Measurements from ENCODE around the gene NUDT8. TPM values are rescaled to one million over a fixed set of nuclear protein-coding genes. Genes with fewer than 3 reads are reported as not detected.
"Not testable (repeated sequence)": the region's sequence is repeated elsewhere in the genome, so short reads cannot be mapped to it uniquely, and the experiment has no call there.

NUDT8 gene
- total and polyA plus RNA-seq, 10 of the 15 experiments (the other 5 are each of a cell fraction or from before 2014, with no cell fraction given), result 0.32 to 18.2 (median 9.8) TPM

GRCh38 chr11:67660752-67661151, 31.0 kb upstream of the NUDT8 start:
- POLR2A ChIA-PET; in situ Hi-C loops (cut with MboI); H3K9me3 ChIP-seq (replicated peaks; ENCODE audit: control insufficient read depth, insufficient read depth, low read length); H4K20me1 ChIP-seq (ENCODE audit: control insufficient read depth, insufficient read depth); ATAC-seq; H3K27me3 ChIP-seq (replicated peaks in 1 of 2; ENCODE audit: control insufficient read depth in 2 of 2, insufficient read depth in 2 of 2, low read length in 1 of 2); DNase-seq (ENCODE audit: low read depth, low spot score); BruUV-seq (replicated peaks); intact Hi-C loops (cut with micrococcal nuclease; ENCODE audit: unreplicated experiment); H3K9ac ChIP-seq (ENCODE audit: control insufficient read depth, insufficient read depth, low read length); H3K79me2 ChIP-seq (ENCODE audit: control insufficient read depth, insufficient read depth, low read length); H3K27ac ChIP-seq (ENCODE audit: control insufficient read depth, insufficient read depth); H3K4me3 ChIP-seq; H2AFZ ChIP-seq (ENCODE audit: control insufficient read depth, low read depth, low read length); H3K36me3 ChIP-seq (ENCODE audit: control insufficient read depth in 2 of 2, insufficient read depth in 2 of 2, low read length in 1 of 2); H3K4me2 ChIP-seq (ENCODE audit: control insufficient read depth, insufficient read depth); FAIRE-seq: not testable (repeated sequence)
- H3K4me1 ChIP-seq (ENCODE audit: control insufficient read depth, insufficient read depth, low read length), result peaks cover 27% of the 10 kb centered on the region
- RAD21 ChIA-PET (ENCODE audit: unreplicated experiment), result interaction anchor here (1.6 to 3.7 kb wide), 3 partner anchors 14 to 172 kb away, joined by 3 to 49 read pairs (median 29); partner anchors contain the start of gene NUDT8
- SMC1A ChIA-PET (ENCODE audit: uncharacterized antibody, unreplicated experiment), result interaction anchor here (4.1 to 6.3 kb wide), 2 partner anchors 32 to 83 kb away, joined by 21 to 52 read pairs; partner anchors contain the start of gene NUDT8
- CTCF ChIA-PET, result interaction anchor here (1.0 to 7.7 kb wide), 4 partner anchors 14 to 88 kb away, joined by 4 to 132 read pairs (median 18); partner anchors contain the start of genes ACY3, NUDT8 and TBX10
- 18% methylated on average over 5 of the region's 5 CpGs for WGBS (ENCODE audit: insufficient coverage, insufficient replicate concordance, low lambda C conversion rate, missing lambda C conversion rate)

DNA sequence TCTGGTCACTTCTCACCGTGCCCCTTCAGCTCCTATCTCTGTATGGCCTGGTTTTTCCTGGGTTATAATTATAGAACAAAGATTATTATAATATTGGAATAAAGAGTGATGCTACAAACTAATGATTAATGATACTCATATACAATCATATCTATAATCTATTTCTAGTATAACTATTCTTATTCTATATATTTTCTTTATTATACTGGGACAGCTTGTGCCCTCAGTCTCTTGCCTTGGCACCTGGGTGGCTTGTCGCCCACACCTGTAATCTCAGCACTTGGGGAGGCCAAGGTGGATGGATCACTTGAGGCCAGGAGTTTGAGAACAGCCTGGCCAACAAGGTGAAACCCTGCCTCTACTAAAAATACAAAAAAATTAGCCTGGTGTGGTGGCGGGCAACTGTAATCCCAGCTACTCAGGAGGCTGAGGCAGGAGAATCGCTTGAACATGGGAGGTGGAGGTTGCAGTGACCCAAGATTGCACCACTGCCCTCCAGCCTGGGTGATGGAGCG, 30.0 kb upstream of the NUDT8 start:
- SMC1A ChIA-PET (ENCODE audit: uncharacterized antibody, unreplicated experiment), result interaction anchor here (0.7 to 6.3 kb wide), 11 partner anchors 8 to 303 kb away, joined by 3 to 69 read pairs (median 7); partner anchors contain the start of genes ACY3, NUDT8 and TBX10
- RAD21 ChIA-PET (ENCODE audit: unreplicated experiment), result interaction anchor here (0.6 to 3.7 kb wide), 16 partner anchors 9 to 314 kb away, joined by 3 to 49 read pairs (median 4); partner anchors contain the start of genes ACY3, CDK2AP2 and NUDT8
- in situ Hi-C loops (cut with MboI), result not testable (repeated sequence)

More for the DNA sequence above, 30.0 kb upstream of the NUDT8 start:
- not testable (repeated sequence) for H3K79me2 ChIP-seq (ENCODE audit: control insufficient read depth, insufficient read depth, low read length); H3K36me3 ChIP-seq (ENCODE audit: control insufficient read depth in 2 of 2, insufficient read depth in 2 of 2, low read length in 1 of 2); H3K4me2 ChIP-seq (ENCODE audit: control insufficient read depth, insufficient read depth); H3K9me3 ChIP-seq (replicated peaks; ENCODE audit: control insufficient read depth, insufficient read depth, low read length); H3K27ac ChIP-seq (ENCODE audit: control insufficient read depth, insufficient read depth); H3K27me3 ChIP-seq (replicated peaks in 1 of 2; ENCODE audit: control insufficient read depth in 2 of 2, insufficient read depth in 2 of 2, low read length in 1 of 2); FAIRE-seq; DNase-seq (ENCODE audit: low read depth, low spot score); ATAC-seq; H4K20me1 ChIP-seq (ENCODE audit: control insufficient read depth, insufficient read depth); BruUV-seq (replicated peaks); H3K4me3 ChIP-seq; H3K9ac ChIP-seq (ENCODE audit: control insufficient read depth, insufficient read depth, low read length); H2AFZ ChIP-seq (ENCODE audit: control insufficient read depth, low read depth, low read length)
- 9% methylated on average over 5 of the region's 5 CpGs for WGBS (ENCODE audit: insufficient coverage, insufficient replicate concordance, low lambda C conversion rate, missing lambda C conversion rate)
- ChIA-PET CTCF (interaction anchor here (0.7 to 7.7 kb wide), 19 partner anchors 13 to 256 kb away, joined by 3 to 132 read pairs (median 7); partner anchors contain the start of genes ACY3, GSTP1, NUDT8 and TBC1D10C), POLR2A (interaction anchor here (0.6 kb wide), 1 partner anchor 77 kb away, joined by 3 read pairs; no protein-coding TSS in a partner anchor)
- intact Hi-C loops (cut with micrococcal nuclease; ENCODE audit: unreplicated experiment), result loop anchor here (1.0 to 2.0 kb wide), 3 partner anchors 19 to 87 kb away; partner anchors contain the start of gene NUDT8
- peaks cover 29% of the 10 kb centered on the region for H3K4me1 ChIP-seq (ENCODE audit: control insufficient read depth, insufficient read depth, low read length)
